Measurements from ENCODE around the gene SEZ6.
"Not testable (repeated sequence)": the region's sequence is repeated elsewhere in the genome, so short reads cannot be mapped to it uniquely, and the experiment has no call there.

Gene SEZ6

GRCh38 chr17:28934508-28934907 is 71.3 kb downstream of the SEZ6 start:
- not testable (repeated sequence) for DNase-seq (ENCODE audit: low spot score)

- no peak for DNase-seq (ENCODE audit: low spot score)
Observed at GRCh38 chr17:28929787-28930186, 76.0 kb downstream of the SEZ6 start.

DNA sequence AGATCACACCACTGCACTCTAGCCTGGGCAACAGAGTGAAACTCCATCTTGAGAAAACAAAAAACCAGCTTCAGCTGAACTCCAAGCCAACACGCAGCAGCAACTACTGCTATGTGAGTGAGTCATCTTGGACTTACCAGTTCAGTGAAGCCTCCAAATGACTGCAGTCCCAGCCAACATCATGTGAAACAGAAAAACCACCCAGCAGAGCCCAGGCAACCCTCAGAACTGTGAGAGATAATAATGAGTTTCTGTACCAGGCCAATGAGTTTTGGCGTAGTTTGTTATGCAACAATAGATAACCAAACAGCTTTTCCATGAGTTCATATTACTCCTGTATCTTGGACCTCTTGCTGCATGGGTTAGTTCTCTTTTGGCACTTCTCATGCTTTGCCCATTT is 77.8 kb downstream of the SEZ6 start:
- no peak for DNase-seq (ENCODE audit: low spot score)

- DNase-seq (ENCODE audit: low spot score), result no peak
Observed at GRCh38 chr17:28926786-28927185, 79.0 kb downstream of the SEZ6 start.

GRCh38 chr17:28926366-28926765 is 79.5 kb downstream of the SEZ6 start:
- no peak for DNase-seq (ENCODE audit: low spot score)

GRCh38 chr17:28925912-28926365 is 79.9 kb downstream of the SEZ6 start:
- no peak for DNase-seq (ENCODE audit: low spot score)

DNA sequence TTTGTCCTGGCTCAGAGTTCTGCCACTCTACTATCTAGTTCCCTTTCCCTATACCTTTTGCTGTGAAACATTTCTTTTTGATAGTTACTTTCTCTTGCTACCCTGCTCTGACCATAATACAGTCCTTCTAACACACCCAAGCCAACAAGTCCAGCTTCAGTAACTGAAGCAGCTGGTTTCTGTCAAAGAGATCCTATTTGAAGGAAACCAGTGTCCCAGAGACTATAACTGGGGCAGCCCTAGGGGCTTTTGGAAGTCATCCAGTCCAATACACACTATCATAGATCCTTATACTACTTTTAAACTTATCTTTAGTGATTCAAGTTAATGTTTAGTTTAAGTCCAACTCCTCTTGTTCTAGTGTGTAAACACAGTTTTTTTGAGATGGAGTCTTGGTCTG is 85.6 kb downstream of the SEZ6 start:
- DNase-seq (ENCODE audit: low spot score), result no peak

- DNase-seq (ENCODE audit: low spot score), result no peak
Observed at GRCh38 chr17:28918295-28918694, 87.5 kb downstream of the SEZ6 start.

GRCh38 chr17:28917465-28917864 is 88.4 kb downstream of the SEZ6 start:
- no peak for DNase-seq (ENCODE audit: low spot score)

GRCh38 chr17:28917029-28917428 is 88.8 kb downstream of the SEZ6 start:
- DNase-seq (ENCODE audit: low spot score), result no peak

DNA sequence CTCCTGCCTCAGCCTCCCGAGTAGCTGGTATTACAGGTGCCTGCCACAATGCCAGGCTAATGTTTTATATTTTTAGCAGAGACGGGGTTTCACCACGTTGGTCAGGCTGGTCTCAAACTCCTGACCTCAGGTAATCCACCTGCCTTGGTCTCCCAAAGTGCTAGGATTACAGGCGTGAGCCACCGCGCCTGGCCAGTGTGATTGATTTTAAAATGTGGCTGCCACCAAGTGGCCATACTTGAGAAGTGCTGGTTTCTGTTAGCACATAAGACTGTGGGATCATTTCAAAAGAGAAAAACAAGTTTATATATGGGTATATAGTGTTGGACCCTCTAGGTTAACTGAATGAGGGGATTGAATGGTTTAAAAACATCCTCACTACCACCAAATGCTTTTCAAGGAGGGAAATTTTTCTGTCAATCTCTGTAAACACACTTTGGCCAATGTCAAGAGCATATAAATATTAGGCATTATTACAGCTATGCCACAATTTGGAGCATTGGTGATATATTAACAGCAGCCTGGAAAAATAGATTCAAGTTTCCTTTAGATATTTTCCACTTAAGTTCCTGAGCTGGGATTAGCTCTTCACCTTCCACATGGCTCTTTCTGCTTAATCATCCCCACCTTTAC is 89.4 kb downstream of the SEZ6 start:
- peak; percentile 79 for DNase-seq (ENCODE audit: low spot score)

- DNase-seq (ENCODE audit: low spot score), result no peak
Observed at GRCh38 chr17:28912938-28913333, 92.9 kb downstream of the SEZ6 start.

DNA sequence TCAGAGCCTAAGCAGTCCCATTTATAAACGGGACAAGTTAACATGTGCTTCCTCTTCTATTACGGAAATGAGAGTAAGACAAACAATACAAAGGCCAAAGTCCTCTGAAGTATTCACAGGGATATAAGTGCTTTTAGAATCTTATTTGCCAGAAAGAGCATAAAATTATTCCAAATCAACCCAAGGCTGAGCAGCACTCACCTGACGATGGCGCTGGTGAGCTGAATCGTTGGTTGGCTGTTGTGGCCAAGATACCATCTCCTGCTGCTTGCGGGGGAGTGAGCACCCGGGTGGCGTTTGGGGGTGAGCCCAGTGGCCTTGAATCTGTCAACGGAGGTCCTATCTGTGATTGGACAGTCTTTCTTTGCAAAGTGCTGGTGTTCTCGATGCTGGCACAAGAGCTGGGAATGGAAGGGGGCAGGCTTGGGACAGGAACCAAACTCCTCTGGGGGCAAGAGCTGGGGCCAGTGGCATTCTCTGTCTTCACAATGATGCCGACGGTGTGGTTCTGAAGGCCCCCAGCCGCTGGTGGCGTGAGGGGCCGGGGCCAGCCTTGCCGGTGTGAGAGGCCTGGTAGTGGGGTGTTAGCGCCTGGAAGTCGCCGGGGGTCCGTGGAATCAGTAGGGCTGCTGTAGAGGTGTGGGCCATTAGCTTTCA is 93.4 kb downstream of the SEZ6 start:
- DNase-seq (ENCODE audit: low spot score), result peak; percentile 49

GRCh38 chr17:28911411-28912045 is 94.3 kb downstream of the SEZ6 start:
- no peak for DNase-seq (ENCODE audit: low spot score)

DNA sequence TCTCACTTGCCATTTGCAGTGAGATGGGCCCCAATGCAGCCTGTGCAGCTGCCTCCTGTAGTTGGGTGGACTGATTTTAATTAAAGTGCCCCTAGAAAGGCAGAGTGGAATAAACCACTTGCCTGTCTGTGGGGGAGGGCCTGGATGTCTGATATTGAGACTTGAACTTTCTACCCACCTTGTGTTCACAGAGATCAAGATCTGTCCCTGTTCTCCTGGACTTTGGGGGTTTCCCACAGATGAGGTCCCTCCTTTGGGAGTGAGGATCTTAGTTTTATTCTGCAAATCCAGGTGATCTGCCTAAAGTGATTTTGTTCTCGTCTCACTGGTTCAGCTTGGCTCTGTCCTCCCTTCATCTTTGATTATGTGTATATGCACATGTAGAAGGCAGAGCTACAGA is 95.3 kb downstream of the SEZ6 start:
- no peak for DNase-seq (ENCODE audit: low spot score)

DNA sequence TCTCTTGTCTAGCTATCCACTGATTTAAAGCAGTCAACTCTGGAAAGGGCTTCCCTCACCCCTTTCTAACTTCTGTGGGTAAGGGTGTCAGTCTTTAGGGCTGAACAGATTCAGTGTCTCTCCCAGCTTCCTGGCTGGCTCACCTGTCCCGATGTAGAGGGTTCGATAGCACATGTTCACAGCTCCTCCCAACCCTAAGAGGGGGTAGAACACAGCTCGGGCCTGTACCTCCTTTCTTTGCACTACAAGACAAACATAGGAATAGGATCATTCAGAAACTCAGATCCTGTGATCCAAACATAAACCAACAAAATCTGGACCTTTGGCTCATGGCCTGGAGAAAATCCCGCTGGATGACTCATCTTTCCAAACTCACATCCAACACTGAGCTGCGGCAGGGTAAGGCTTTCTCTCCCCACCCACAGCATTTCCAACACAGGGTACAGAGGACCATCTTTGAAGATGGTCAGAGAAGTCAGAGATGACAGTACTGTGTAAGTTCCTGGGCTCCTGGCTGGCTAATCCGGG is 97.1 kb downstream of the SEZ6 start:
- DNase-seq (ENCODE audit: low spot score), result no peak

GRCh38 chr17:28907709-28908475 is 97.9 kb downstream of the SEZ6 start:
- peak; percentile 38 for DNase-seq (ENCODE audit: low spot score)

DNA sequence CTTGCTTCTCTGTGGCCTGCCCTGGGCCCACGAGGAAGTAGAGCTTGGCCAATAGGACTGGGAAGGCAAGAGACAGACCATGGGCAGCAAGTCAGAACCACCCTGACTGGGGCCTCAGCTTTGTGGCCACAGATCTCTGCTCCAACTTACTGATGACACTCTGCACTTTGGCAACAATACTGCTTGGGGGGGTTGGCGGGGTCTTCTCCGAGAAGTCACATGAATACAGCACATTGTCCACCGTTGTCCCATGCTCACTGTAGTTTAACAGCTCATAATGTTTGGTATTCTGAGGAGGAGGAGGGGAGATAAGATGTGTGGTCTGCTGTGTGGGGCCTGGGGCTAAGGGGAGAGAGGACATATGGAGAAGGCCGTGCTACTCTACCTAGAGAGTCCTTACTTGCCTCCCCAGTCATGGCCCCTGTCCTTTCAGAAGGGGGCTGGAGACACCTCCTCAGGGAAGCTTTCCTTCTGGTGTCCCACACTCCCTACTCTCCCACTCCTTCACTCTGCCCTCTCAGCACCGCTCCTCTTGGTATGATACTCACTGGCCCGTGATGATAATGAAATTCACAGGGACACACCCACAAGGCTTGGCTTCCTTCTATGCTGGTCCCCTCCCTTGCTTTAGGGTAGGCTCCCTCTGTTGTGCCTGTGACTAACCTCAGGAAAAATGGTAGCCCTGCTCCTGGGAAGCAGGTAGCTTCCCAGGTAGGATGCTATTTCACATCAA is 99.0 kb downstream of the SEZ6 start:
- DNase-seq (ENCODE audit: low spot score), result peak; percentile 82

DNA sequence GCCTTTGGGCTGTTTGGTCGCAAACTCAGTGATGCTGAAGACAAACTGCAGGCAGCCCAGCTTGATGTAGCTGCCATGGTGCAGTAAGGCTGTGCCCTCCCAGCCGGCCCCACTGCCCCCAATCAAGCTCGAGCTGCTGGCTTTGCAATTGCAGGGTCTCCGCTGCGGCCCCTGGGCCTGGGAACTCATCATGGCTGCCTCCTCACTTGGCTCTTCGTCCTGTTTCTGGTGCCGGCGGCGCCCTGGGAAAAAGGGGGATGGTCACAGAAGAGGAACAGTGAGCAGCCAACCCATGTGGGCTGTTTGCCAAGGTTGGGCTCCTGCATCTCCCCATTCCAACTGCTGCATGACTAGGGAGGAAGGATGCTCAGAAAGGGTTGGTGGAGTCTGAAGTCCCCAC is 99.6 kb downstream of the SEZ6 start:
- no peak for DNase-seq (ENCODE audit: low spot score)

Measured in hematopoietic multipotent progenitor cell treated with erythropoietin and hydrocortisone succinate and interleukin-3 and kit ligand, for 17 days (in vitro differentiated cells).